ENCODE data around the gene MLLT1.

The MLLT1 gene

GRCh38 chr19:6253954-6254733 is 25.6 kb downstream of the MLLT1 start:
- no peak for DNase-seq (ENCODE audit: low read depth)

GRCh38 chr19:6252066-6252465 is 27.7 kb downstream of the MLLT1 start:
- DNase-seq (ENCODE audit: low read depth), result no peak

- no peak for DNase-seq (ENCODE audit: low read depth)
These were observed 28.9 kb downstream of the MLLT1 start for GRCh38 chr19:6250909-6251308.

GRCh38 chr19:6250024-6250615 is 29.7 kb downstream of the MLLT1 start:
- DNase-seq (ENCODE audit: low read depth), result no peak

GRCh38 chr19:6249296-6249695 is 30.5 kb downstream of the MLLT1 start:
- DNase-seq (ENCODE audit: low read depth), result no peak

GRCh38 chr19:6248844-6249243 is 30.9 kb downstream of the MLLT1 start:
- DNase-seq (ENCODE audit: low read depth), result no peak

- no peak for DNase-seq (ENCODE audit: low read depth)
These were observed 31.4 kb downstream of the MLLT1 start for GRCh38 chr19:6248341-6248740.

GRCh38 chr19:6247007-6247288 is 32.8 kb downstream of the MLLT1 start:
- DNase-seq (ENCODE audit: low read depth), result no peak

- DNase-seq (ENCODE audit: low read depth), result no peak
These were observed 33.4 kb downstream of the MLLT1 start for GRCh38 chr19:6246174-6247006.

GRCh38 chr19:6242677-6243076 is 37.1 kb downstream of the MLLT1 start:
- DNase-seq (ENCODE audit: low read depth), result no peak

GRCh38 chr19:6241680-6242377 is 37.9 kb downstream of the MLLT1 start:
- DNase-seq (ENCODE audit: low read depth), result no peak

- DNase-seq (ENCODE audit: low read depth), result no peak
These were observed 38.7 kb downstream of the MLLT1 start for GRCh38 chr19:6241056-6241455.

GRCh38 chr19:6239871-6240676 is 39.7 kb downstream of the MLLT1 start:
- no peak for DNase-seq (ENCODE audit: low read depth)

- DNase-seq (ENCODE audit: low read depth), result peak; percentile 26
These were observed 40.4 kb downstream of the MLLT1 start for GRCh38 chr19:6239401-6239844.

- no peak for DNase-seq (ENCODE audit: low read depth)
These were observed 41.0 kb downstream of the MLLT1 start for GRCh38 chr19:6238643-6239281.

GRCh38 chr19:6238256-6238642 is 41.5 kb downstream of the MLLT1 start:
- DNase-seq (ENCODE audit: low read depth), result no peak

GRCh38 chr19:6236310-6237291 is 43.2 kb downstream of the MLLT1 start:
- no peak for DNase-seq (ENCODE audit: low read depth)

GRCh38 chr19:6235031-6235951 is 44.5 kb downstream of the MLLT1 start:
- no peak for DNase-seq (ENCODE audit: low read depth)

GRCh38 chr19:6234527-6234926 is 45.2 kb downstream of the MLLT1 start:
- no peak for DNase-seq (ENCODE audit: low read depth)

Measured in stimulated activated CD4-positive, alpha-beta T cell treated with anti-CD3 and anti-CD28 coated beads, Interleukin-2, amount 100 ng/mL, for 4 hours (primary cell).